ENCODE results near the gene CD151.

- TF ChIP-seq CTCF (IDR thresholded peaks at IDR 0.05 in 2 of 3, conservative IDR thresholded peaks at IDR 0.05 in 1 of 3; ENCODE audit: borderline replicate concordance in 1 of 3, insufficient read depth in 1 of 3, low read depth in 2 of 3, low read length in 2 of 3) (0 out of 6 replicates have a peak, but pooled peaks of 1 of the 3 experiments have one; percentile 5), POLR2A (IDR thresholded peaks at IDR 0.05; ENCODE audit: borderline replicate concordance, extremely low read depth, insufficient read depth, insufficient read length) (no peak), EZH2 (IDR thresholded peaks at IDR 0.05) (no peak), REST (IDR thresholded peaks at IDR 0.05; ENCODE audit: low read depth) (no peak), MAX (IDR thresholded peaks at IDR 0.05) (no peak), YY1 (IDR thresholded peaks at IDR 0.05; ENCODE audit: extremely low read depth, insufficient replicate concordance, low read depth, low read length) (no peak), JUND (IDR thresholded peaks at IDR 0.05) (no peak), CEBPB (IDR thresholded peaks at IDR 0.05; ENCODE audit: low read depth) (no peak)
Observed at GRCh38 chr11:843086-843734, 10.5 kb downstream of the CD151 start.
